ENCODE results near the gene MED25.

MED25 gene

GRCh38 chr19:49817964-49818648 lies at the start of gene MED25:
MED25 (plus strand) TSS chr19:49818289; CDS start chr19:49818342, 53 bp downstream.
- peak; percentile 87 for DNase-seq

GRCh38 chr19:49770529-49770928 lies 47.6 kb upstream of the MED25 start:
- DNase-seq = no peak

- DNase-seq = no peak
Measured at GRCh38 chr19:49771674-49772139, 46.4 kb upstream of the MED25 start.

- no peak for DNase-seq
Measured at GRCh38 chr19:49772850-49773432, 45.1 kb upstream of the MED25 start.

GRCh38 chr19:49773663-49774350 lies 44.3 kb upstream of the MED25 start:
- no peak for DNase-seq

GRCh38 chr19:49774969-49775368 lies 43.1 kb upstream of the MED25 start:
- no peak for DNase-seq

GRCh38 chr19:49775742-49776370 lies 42.2 kb upstream of the MED25 start:
- DNase-seq = no peak

- no peak for DNase-seq
Measured at GRCh38 chr19:49776371-49776764, 41.7 kb upstream of the MED25 start.

GRCh38 chr19:49779731-49780555 lies 38.1 kb upstream of the MED25 start:
- no peak for DNase-seq

GRCh38 chr19:49780861-49781260 lies 37.2 kb upstream of the MED25 start:
- DNase-seq = no peak

GRCh38 chr19:49781394-49781793 lies 36.7 kb upstream of the MED25 start:
- no peak for DNase-seq

GRCh38 chr19:49782515-49782914 lies 35.6 kb upstream of the MED25 start:
- no peak for DNase-seq

- DNase-seq = no peak
Measured at GRCh38 chr19:49786376-49786820, 31.7 kb upstream of the MED25 start.

GRCh38 chr19:49787746-49788145 lies 30.3 kb upstream of the MED25 start:
- no peak for DNase-seq

GRCh38 chr19:49788857-49789256 lies 29.2 kb upstream of the MED25 start:
- no peak for DNase-seq

- no peak for DNase-seq
Measured at GRCh38 chr19:49790866-49791265, 27.2 kb upstream of the MED25 start.

GRCh38 chr19:49791776-49792445 lies 26.2 kb upstream of the MED25 start:
- no peak for DNase-seq

- no peak for DNase-seq
Measured at GRCh38 chr19:49792829-49793560, 25.1 kb upstream of the MED25 start.

- DNase-seq = no peak
Measured at GRCh38 chr19:49793561-49793840, 24.6 kb upstream of the MED25 start.

GRCh38 chr19:49795615-49796014 lies 22.5 kb upstream of the MED25 start:
- DNase-seq = no peak

- DNase-seq = no peak
Measured at GRCh38 chr19:49798574-49798973, 19.5 kb upstream of the MED25 start.

All from CD4-positive, alpha-beta T cell treated with Interleukin-6 for 4 hours (primary cell).